ENCODE measurements around the gene GNAI3. TPM values are rescaled to one million over a fixed set of nuclear protein-coding genes. Genes with fewer than 3 reads are reported as not detected.

Gene GNAI3
- total and polyA plus RNA-seq, 10 of the 15 experiments (the other 5 are each of a cell fraction or from before 2014, with no cell fraction given): 5.9 to 13.8 (median 8.0) TPM

DNA sequence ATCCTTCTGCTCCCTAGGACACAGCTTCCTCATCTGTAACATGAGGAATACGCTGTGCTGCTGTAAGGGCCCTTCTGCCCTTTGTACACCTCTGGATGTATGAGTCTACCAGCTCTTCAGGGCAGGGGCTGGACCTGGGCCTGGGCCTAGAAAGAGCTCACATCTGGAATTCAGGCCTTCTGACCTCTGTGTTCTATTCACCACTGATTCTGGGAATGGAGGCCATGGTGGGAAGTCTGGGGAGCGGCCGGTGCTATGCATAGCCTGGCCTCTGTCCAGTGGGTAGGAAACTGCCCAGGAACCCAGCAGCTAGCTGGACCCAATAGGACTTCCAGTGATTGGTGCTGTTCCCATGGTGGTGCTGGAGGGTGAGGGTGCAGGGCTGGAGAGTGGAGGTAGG is 19.7 kb upstream of the GNAI3 start:
- DNase-seq (ENCODE audit: low read depth, low spot score) (no peak), FAIRE-seq (no peak), ATAC-seq (no peak)
- ChIA-PET RAD21 (ENCODE audit: unreplicated experiment) (interaction anchor here (1.1 to 10.3 kb wide), 7 partner anchors 19 to 265 kb away, joined by 3 to 422 read pairs (median 6); partner anchors contain the start of genes AMIGO1, ATXN7L2 and CYB561D1), CTCF (interaction anchor here (0.8 to 21.3 kb wide), 8 partner anchors 18 to 456 kb away, joined by 3 to 1280 read pairs (median 6); partner anchors contain the start of genes AHCYL1, AMIGO1, ATXN7L2 and CYB561D1), POLR2A (interaction anchor here (0.7 to 2.0 kb wide), 4 partner anchors 30 to 274 kb away, joined by 3 to 10 read pairs (median 6); partner anchors contain the start of genes ATXN7L2 and CYB561D1), SMC1A (ENCODE audit: uncharacterized antibody, unreplicated experiment) (interaction anchor here (0.9 to 12.8 kb wide), 7 partner anchors 10 to 103 kb away, joined by 3 to 431 read pairs (median 10); partner anchors contain the start of genes AMIGO1, ATXN7L2, CYB561D1 and GPR61)
- Histone ChIP-seq H3K4me3 (no peak overlapping the region), H3K9ac (ENCODE audit: control insufficient read depth, insufficient read depth, low read length) (no peak overlapping the region), H3K27ac (ENCODE audit: control insufficient read depth, insufficient read depth) (no peak overlapping the region), H4K20me1 (ENCODE audit: control insufficient read depth, insufficient read depth) (no peaks in the 10 kb centered on the region), H3K4me2 (ENCODE audit: control insufficient read depth, insufficient read depth) (no peak overlapping the region), H3K27me3 (replicated peaks in 1 of 2; ENCODE audit: control insufficient read depth in 2 of 2, insufficient read depth in 2 of 2, low read length in 1 of 2) (no peaks in the 10 kb centered on the region), H2AFZ (ENCODE audit: control insufficient read depth, low read depth, low read length) (no peak overlapping the region), H3K79me2 (ENCODE audit: control insufficient read depth, insufficient read depth, low read length) (no peaks in the 10 kb centered on the region), H3K9me3 (replicated peaks; ENCODE audit: control insufficient read depth, insufficient read depth, low read length) (no peaks in the 10 kb centered on the region), H3K4me1 (ENCODE audit: control insufficient read depth, insufficient read depth, low read length) (peaks cover 24% of the 10 kb centered on the region), H3K36me3 (ENCODE audit: control insufficient read depth in 2 of 2, insufficient read depth in 2 of 2, low read length in 1 of 2) (no peaks in the 10 kb centered on the region)
- TF ChIP-seq SMAD5 (IDR thresholded peaks at IDR 0.05; ENCODE audit: low read depth) (no peak), ELK1 (IDR thresholded peaks at IDR 0.05; ENCODE audit: low read depth, low read length) (no peak)
- intact Hi-C loops (cut with micrococcal nuclease; ENCODE audit: unreplicated experiment): no loop called here
- in situ Hi-C loops (cut with MboI): no loop called here
- WGBS (ENCODE audit: insufficient coverage, insufficient replicate concordance, low lambda C conversion rate, missing lambda C conversion rate): 93% methylated on average over 3 of the region's 3 CpGs
- BruUV-seq (replicated peaks): no TSS peak

- Histone ChIP-seq H3K4me3 (no peak overlapping the region), H3K36me3 (ENCODE audit: control insufficient read depth in 2 of 2, insufficient read depth in 2 of 2, low read length in 1 of 2) (no peaks in the 10 kb centered on the region), H3K9ac (ENCODE audit: control insufficient read depth, insufficient read depth, low read length) (no peak overlapping the region), H3K9me3 (replicated peaks; ENCODE audit: control insufficient read depth, insufficient read depth, low read length) (no peaks in the 10 kb centered on the region), H3K27me3 (replicated peaks in 1 of 2; ENCODE audit: control insufficient read depth in 2 of 2, insufficient read depth in 2 of 2, low read length in 1 of 2) (no peaks in the 10 kb centered on the region), H3K4me1 (ENCODE audit: control insufficient read depth, insufficient read depth, low read length) (peaks cover 24% of the 10 kb centered on the region), H2AFZ (ENCODE audit: control insufficient read depth, low read depth, low read length) (no peak overlapping the region), H3K79me2 (ENCODE audit: control insufficient read depth, insufficient read depth, low read length) (no peaks in the 10 kb centered on the region), H3K27ac (ENCODE audit: control insufficient read depth, insufficient read depth) (no peak overlapping the region), H4K20me1 (ENCODE audit: control insufficient read depth, insufficient read depth) (no peaks in the 10 kb centered on the region), H3K4me2 (ENCODE audit: control insufficient read depth, insufficient read depth) (no peak overlapping the region)
- RAD21 ChIA-PET (ENCODE audit: unreplicated experiment): interaction anchor here (0.8 to 10.3 kb wide), 14 partner anchors 8 to 329 kb away, joined by 3 to 422 read pairs (median 6); partner anchors contain the start of genes AMIGO1, ATXN7L2, CYB561D1 and GNAI3
- CTCF ChIA-PET: interaction anchor here (0.7 to 21.3 kb wide), 14 partner anchors 9 to 331 kb away, joined by 3 to 1280 read pairs (median 6); partner anchors contain the start of genes AMIGO1, ATXN7L2, CYB561D1 and PSMA5
- intact Hi-C loops (cut with micrococcal nuclease; ENCODE audit: unreplicated experiment): loop anchor here (5.0 kb wide), 1 partner anchor 103 kb away; the partner anchor contains the start of gene PSMA5
- SMC1A ChIA-PET (ENCODE audit: uncharacterized antibody, unreplicated experiment): interaction anchor here (0.8 to 12.8 kb wide), 12 partner anchors 9 to 331 kb away, joined by 3 to 431 read pairs (median 4); partner anchors contain the start of genes AMIGO1, ATXN7L2, CYB561D1 and GNAI3
- POLR2A ChIA-PET: interaction anchor here (0.6 to 4.4 kb wide), 7 partner anchors 14 to 579 kb away, joined by 3 to 26 read pairs (median 4); partner anchors contain the start of gene ATXN7L2
- no peak for DNase-seq (ENCODE audit: low read depth, low spot score)
- BruUV-seq (replicated peaks): no TSS peak
- 71% methylated on average over 8 of the region's 8 CpGs for WGBS (ENCODE audit: insufficient coverage, insufficient replicate concordance, low lambda C conversion rate, missing lambda C conversion rate)
- in situ Hi-C loops (cut with MboI): loop anchor here (5.0 kb wide), 3 partner anchors 38 to 268 kb away; partner anchors contain the start of gene CYB561D1
- TF ChIP-seq POLR2AphosphoS5 (IDR thresholded peaks at IDR 0.05; ENCODE audit: low read length) (no peak), EGR1 (IDR thresholded peaks at IDR 0.05; ENCODE audit: borderline replicate concordance in 1 of 2, low read depth in 2 of 2, low read length in 2 of 2) (no peak), IRF4 (IDR thresholded peaks at IDR 0.05; ENCODE audit: low read depth, low read length) (no peak), HDAC2 (IDR thresholded peaks at IDR 0.05) (no peak)
- FAIRE-seq: no peak
- ATAC-seq: no peak
Observed at GRCh38 chr1:109529881-109530456, 18.4 kb upstream of the GNAI3 start.
